Activated CD4-positive, CD25-positive, alpha-beta regulatory T cell treated with anti-CD3 and anti-CD28 coated beads, Interleukin-2, amount 50 U/mL, for 72 hours (primary cell): ENCODE measurements around the gene CCL20.
"Not testable (repeated sequence)": the region's sequence is repeated elsewhere in the genome, so short reads cannot be mapped to it uniquely, and the experiment has no call there.

Experiments used
- DNase-seq: peaks from one replicate; pipeline ENCODE4 v3.0.0; 2021

Gene CCL20, protein sequence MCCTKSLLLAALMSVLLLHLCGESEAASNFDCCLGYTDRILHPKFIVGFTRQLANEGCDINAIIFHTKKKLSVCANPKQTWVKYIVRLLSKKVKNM

GRCh38 chr2:227813562-227814353 is at the start of gene CCL20:
Gene CCL20, plus strand, starts transcription at chr2:227813842. Its CDS starts 70 bp downstream, at chr2:227813912.
- DNase-seq: no peak

- DNase-seq: no peak
Observed at GRCh38 chr2:227765788-227766372, 47.8 kb upstream of the CCL20 start.

DNA sequence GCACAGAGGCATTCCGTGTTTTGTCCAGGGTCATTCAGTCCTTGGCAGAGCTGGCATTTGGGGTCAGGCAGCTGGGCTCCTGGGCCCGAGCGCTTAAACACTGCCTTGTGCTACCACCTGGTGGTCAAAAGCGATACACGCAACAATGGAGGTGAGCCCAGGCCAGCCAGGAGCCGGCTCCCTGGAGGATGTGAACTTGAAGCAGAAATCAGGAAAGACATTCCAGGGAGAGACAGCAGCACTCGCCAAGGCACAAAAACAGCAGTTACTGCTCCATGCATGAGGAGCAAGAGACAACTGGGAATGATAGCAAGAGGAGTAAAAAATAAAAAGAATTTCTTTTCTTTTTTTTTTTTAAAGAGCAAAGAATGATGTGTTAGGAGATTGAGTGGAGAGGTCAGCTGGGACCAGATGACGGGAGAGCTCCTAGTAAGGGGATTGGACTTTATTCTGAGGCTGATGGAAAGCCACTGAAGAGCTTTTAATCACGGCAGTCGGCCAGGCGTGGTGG is 47.2 kb upstream of the CCL20 start:
- peak; percentile 57 for DNase-seq

- DNase-seq: no peak
Observed at GRCh38 chr2:227767830-227768229, 45.8 kb upstream of the CCL20 start.

DNA sequence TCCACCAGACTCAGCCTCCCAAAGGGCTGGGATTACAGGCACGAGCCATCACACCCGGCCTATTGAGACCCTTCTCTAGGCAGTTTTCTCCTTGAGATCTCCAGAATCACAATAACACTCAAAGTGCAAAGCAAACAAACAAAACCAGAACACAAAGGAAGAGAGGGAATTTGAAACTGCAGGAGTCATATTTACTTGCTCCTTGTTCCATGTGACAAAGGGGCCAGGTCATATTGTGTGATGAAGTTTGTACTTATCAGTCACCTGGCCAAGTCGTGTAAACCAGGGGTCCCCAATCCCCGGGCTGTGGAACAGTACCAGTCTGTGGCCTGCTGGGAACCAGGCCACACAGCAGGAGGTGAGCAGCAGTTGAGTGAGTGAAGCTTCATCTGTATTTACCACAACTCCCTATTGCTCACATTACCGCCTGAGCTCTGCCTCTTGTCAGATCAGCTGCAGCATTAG is 41.4 kb upstream of the CCL20 start:
- no peak for DNase-seq

GRCh38 chr2:227772932-227773331 is 40.7 kb upstream of the CCL20 start:
- no peak for DNase-seq

DNA sequence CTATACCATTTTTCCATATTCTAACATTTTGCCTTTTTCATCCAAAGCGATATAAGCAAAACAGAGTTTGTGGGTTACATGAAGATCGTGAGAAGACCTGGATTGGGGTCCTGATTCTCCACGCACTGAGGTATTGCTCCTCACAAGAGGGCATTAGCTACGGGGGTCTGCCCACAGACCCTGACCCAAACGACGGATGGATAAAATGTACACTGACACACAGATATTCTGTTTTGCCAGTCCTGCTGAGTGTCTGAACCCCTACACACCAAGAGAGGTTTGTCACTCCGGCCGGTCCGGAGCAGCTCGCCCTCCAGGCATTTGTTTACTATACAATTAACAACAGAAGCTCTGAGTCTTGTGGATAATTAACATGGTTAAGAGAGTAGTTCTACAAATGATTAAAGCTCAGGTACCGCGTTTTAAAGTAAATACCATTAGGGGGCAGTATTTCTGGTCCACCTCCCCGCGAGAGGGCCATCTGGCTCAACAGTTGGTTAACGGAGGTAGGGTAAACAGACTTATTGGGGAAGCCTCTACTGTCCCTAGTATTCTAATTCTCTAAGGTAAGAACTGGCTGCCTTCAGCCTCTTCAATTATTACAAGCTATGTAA is 39.5 kb upstream of the CCL20 start:
- no peak for DNase-seq

DNA sequence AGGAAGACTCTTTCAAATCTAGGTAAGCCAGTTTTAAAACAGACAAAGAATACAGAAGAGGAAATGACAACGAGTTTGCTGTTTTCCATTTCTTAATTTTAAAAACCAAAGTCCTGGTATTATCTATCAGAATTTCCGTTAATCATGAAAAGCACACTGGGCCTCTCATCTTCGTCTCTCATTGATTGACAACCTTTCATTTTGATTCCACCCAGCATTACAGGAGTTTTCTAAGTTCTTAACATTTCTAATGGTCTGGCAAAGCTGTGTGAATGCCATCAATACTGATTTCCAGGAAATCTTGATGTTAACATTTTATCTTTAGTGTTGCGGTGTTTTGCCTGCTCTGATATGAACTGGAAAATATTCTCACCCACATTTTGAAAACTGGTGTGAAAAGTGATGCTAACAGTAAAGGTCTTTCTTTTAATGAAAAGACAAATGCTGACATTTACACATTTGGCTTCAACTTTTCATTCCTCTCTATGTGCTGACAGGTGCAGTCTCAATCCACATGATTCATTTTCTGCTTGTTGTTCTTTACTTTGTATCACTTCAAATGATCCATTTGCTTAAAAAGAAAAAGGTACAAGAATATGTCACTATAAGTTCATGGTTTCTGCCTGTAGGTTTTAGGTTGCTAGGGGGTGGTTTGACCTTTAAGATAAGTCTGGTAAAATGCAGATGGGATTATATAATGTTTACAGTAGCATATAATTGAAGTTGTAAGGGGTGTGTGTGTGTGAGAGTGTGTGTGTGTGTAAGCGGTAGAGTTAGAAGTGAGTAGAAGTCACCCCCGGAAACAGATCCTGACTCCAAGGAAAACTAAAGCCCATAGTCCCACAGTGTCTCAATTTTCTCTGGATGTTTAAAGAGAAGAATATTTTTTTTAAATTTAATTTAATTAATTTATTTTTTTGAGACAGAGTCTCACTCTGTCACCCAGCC is 38.5 kb upstream of the CCL20 start:
- DNase-seq: no peak

DNA sequence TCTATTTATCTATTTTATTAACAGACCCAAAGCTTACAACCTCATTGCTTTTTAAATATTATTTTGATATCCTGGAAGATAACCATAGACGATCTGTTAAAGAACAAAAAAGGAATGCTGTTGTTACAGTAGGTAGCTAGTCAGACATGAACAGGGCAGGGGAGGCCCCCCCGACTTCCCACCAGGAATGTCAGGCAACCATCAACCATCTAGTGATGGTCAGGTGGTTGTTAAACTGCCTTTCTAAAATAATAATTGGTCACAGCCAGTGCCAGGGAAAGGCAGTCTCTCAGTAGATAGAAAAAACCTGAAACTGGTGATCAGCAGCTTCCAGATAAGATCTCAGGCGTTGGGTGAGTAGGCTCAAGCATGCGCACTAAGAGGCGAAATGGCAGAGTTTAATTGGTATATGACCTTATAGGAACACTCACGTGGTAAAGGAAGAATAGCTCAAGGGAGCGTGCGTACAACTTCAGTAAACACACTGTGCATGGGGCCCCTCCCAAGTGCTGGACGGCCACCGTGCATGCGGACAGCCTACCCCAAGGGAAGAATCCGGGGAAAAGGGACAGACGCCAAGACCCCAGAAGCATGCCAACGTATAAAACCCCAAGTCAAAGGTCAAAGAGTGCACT is 32.5 kb upstream of the CCL20 start:
- no peak for DNase-seq

GRCh38 chr2:227781841-227782240 is 31.8 kb upstream of the CCL20 start:
- no peak for DNase-seq

DNA sequence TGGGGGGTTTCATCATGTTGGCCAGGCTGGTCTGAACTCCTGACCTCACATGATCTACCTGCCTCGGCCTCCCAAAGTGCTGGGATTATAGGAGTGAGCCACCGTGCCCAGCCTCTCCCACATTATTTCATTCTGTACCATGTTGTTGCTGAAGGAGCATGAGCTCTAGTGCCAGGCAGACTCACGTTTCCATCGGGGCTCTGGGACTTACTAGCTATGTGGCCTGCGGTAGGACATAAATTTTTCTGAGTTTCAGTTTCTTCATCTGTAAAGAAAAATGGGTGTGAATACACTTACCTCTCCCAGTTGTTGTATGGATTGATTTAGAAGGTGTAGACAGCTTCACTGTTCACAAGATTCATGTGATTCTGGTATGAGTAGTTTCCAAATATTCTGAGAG is 30.8 kb upstream of the CCL20 start:
- no peak for DNase-seq

DNA sequence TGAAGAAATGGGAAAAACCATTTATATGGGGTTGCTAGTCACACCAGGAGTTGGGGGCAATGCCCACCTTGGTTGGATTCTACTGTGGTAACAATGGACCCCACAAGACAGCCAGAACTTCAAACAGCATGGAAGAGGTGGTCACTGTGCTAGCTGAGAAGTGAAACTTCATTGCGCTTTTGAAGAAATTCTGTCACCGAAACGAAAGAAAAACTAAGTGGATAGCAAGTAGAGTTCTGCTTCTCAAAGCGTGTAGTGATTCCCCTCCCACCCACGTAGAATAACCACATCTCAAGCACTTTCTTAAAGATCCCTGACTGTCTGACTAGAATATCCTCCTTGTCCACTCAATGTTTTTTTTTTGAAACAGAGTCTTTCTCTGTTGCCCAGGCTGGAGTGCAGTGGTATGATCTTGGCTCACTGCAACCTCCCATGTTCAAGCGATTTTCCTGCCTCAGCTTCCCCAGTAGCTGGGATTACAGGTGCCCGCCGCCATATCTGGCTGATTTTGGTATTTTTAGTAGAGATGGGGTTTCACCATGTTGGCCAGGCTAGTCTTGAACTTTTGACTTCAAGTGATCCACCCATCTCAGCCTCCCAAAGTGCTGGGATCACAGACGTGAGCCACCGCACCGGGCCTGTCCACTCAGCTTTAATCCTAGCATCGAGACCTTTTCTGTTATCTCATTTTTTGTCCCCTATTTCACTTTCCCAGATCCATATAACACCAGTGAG is 30.1 kb upstream of the CCL20 start:
- DNase-seq: no peak

DNA sequence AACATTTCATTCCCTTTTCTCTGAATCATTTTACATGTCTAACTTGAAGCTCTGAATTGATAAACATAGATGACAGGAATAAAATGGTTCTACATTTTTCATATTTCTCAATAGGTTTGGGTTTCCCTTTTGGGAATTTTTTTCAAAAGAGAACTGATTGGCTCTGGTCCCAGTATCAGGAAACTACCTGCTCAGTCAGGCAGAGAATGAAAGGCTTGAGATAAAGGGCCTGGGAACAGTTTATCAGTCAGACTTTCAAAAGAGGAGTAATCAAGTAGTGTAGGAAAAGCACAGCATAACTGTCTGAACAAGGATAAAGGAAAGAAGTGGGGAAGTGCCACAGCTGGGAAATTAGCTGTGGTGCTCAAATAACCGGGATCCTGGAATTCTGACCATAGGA is 28.3 kb upstream of the CCL20 start:
- no peak for DNase-seq

GRCh38 chr2:227788561-227789018 is 25.1 kb upstream of the CCL20 start:
- DNase-seq: no peak

DNA sequence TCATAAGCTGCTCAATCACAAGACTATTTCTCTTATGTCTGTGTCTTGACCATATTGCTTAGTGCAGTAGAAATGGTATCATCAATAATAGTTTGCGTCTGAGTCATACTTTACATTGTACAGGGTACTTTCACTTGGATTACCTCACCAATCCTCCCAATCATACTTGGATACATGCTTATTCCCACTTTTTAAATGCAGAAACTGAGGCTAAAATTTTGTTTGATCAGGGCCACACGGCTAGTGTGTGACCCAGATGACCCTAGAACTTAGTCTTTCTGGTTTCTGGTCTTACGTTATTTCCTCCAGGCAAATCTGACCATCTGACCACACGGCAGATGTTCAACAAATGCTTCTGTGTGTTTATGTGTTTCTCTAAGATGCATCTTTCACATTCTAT is 23.8 kb upstream of the CCL20 start:
- DNase-seq: no peak

GRCh38 chr2:227793148-227793712 is 20.4 kb upstream of the CCL20 start:
- no peak for DNase-seq

DNA sequence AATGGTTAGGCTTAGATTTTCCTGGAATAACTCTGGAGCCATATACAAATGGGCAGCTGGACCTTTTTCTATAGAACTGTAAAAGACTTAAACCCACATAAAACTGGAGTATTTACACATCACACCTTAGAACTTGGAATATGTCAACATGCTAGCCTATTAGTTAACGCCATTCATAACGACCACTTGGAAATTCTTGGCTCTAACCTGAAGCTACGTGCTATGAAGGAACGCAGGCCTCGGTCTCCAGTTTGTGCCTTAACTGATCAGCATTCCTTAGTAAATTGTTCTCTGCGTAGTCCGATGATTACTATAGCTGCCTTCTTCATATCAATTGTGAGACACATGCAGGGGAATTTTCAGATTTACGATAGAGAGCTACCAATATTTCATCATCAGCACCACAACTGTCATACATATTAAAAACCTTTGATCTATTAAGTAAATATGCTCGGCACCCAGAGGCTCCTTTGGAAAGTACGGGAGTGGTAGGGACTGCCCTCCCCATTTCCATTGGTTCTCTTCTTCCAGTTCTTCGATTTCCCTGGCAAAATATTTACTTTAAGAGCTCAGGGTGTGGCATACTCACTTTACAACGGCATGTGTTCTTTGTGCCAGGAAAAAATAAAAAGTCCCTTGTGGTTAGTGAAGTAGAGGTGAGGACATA is 17.5 kb upstream of the CCL20 start:
- no peak for DNase-seq

- DNase-seq: not testable (repeated sequence)
Observed at GRCh38 chr2:227796768-227797167, 16.9 kb upstream of the CCL20 start.

GRCh38 chr2:227799202-227799601 is 14.4 kb upstream of the CCL20 start:
- no peak for DNase-seq

DNA sequence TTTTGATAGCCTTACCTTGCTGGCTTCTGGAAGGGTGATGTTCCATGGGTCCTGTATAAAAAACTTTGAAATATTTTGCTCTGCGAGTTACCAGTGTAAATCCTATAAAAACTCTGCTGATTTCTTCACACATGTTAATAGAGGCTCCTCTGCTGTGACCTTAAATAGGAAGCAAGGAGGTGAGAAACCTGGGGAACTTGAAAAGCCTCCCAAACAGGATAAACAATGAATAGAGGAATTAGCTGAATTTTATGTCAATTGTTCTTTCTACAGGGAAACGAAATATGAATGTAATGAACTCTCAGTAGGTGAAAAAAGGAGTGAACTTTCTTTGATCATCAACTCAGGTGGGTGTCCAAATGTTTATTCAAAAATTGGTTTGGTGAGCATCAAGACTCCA is 10.8 kb upstream of the CCL20 start:
- no peak for DNase-seq
